Epidermal melanocyte (primary cell): ENCODE measurements around the gene NVL.

ENCODE experiments used
- DNase-seq: peaks from one replicate; pipeline ENCODE4 v3.0.0; 2011; ENCODE audit warnings: low spot score; ENCODE audit not compliant: insufficient read length

The NVL gene

GRCh38 chr1:224287714-224288113 is 42.3 kb downstream of the NVL start:
- DNase-seq: no peak

DNA sequence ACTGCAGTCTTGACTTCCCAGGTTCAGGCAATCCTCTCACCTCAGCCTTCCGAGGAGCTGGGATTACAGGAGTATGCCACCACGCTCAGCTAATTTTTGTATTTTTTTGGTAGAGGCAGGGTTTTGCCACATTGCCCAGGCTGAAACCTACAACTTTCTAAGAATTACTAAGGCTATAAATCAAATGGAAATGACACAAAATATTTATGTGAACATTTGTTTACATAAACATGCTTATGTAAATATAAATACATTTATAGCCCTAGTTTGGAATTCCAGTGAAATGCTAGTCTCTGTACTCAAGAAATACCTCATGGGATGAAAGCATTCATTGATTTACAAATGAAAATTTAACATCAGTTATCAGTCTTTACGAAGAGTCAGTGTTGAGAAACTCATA is 47.8 kb downstream of the NVL start:
- DNase-seq: no peak

DNA sequence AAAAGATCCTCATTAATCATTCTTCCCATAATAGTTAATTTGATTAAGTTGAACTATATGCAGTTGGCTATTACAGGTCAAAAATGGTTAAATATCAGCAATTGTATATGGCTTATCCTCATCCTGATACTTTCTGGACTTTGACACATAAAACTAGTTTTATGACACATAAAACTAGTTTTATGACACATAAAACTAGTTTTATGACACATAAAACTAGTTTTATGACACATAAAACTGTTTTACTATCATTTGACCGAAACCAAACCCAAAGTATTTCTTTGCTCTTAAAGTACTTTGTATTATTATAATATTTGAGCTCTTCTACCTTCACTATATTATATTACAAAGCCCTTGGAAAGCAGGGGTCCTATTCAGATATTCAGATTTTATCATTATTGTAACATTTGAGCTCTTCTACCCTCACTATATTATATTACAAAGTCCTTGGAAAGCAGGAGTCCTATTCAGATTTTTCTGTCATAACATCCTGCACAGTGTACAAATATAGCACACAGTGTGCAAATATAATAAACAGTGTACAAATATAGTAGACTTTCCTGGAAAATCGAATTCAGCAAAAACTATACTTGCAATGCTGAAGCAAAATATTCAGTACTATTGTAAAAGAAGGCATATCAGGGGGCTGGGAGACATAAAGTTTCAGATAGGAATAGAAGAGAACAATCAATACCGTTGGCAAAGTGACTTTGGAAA is 53.0 kb downstream of the NVL start:
- DNase-seq: no peak

GRCh38 chr1:224274970-224275626 is 54.9 kb downstream of the NVL start:
- no peak for DNase-seq

GRCh38 chr1:224273641-224274040 is 56.3 kb downstream of the NVL start:
- no peak for DNase-seq

DNA sequence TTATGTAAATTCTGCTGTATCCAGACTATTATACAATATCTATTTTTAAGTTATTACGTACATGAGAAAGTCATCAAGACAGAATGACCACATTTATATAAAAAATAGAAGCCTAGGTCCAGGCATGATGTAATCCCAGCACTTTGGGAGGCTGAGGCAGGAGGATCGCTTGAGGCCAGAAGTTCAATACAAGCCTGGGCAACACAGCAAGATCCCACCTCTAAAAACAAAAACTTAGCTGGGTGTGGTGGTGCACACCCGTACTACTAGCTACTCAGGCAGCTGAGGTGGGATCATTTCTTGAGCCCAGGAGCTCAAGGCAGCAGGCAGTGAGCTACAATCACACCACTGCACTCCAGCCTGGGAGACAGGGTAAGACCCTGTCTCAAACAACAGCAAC is 58.9 kb downstream of the NVL start:
- DNase-seq: no peak

DNA sequence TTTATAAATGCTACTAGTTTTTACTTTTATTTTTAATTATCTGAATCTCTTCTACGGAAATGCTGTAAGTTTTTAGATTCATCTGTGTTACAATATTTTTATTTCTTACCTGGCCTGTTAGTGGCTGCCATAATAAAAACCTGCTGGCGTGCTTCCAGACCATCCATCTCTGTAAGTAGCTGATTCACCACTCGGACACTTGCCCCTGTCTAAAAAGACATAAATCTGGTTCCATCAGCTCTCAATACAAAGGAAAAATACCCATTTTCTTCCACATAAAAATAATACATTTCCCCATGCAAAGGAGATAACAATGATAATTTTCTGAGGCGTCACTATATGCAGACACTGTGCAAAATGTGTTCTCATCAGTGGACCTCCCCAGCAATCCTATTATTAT is 62.0 kb downstream of the NVL start:
- no peak for DNase-seq

DNA sequence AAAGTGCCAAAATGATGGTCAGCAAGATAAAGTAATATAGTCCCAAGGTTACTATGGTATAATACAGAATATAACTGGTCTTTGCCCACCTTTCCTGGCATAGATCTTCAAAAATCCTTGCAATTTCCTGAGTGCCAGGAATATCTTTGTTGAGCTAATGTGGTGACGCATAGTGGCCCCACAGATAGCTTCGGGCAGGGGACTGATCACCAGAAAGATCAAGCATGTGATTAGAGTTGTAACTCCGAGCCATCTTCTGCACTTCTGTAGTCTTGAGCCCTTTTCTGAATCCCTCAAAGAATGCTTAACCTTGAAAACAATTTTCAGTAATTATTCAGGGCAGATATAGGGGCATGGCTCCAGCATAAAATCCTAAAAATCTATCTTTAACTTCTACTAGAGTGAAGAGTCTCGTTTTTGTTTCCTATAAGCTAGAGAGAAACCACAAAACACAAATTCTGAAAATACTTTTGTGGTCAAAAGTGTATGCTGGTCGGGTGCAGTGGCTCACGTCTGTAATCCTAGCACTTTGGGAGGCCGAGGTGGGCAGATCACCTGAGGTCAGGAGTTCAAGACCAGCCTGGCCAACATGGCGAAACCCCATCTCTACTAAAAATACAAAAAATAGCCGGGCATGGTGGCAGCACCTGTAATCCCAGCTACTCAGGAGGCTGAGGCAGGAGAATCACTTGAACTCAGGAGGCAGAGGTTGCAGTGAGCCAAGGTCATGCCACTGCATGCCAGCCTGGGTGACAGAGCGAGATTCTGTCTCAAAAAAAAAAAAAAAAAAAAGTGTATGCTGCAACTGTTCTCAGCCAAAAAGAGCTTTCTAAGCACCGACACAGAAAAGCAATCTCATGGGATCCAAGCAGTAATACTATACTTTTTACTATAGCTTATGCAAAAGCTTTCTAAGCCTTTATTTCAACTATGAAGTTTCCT is 62.8 kb downstream of the NVL start:
- no peak for DNase-seq

DNA sequence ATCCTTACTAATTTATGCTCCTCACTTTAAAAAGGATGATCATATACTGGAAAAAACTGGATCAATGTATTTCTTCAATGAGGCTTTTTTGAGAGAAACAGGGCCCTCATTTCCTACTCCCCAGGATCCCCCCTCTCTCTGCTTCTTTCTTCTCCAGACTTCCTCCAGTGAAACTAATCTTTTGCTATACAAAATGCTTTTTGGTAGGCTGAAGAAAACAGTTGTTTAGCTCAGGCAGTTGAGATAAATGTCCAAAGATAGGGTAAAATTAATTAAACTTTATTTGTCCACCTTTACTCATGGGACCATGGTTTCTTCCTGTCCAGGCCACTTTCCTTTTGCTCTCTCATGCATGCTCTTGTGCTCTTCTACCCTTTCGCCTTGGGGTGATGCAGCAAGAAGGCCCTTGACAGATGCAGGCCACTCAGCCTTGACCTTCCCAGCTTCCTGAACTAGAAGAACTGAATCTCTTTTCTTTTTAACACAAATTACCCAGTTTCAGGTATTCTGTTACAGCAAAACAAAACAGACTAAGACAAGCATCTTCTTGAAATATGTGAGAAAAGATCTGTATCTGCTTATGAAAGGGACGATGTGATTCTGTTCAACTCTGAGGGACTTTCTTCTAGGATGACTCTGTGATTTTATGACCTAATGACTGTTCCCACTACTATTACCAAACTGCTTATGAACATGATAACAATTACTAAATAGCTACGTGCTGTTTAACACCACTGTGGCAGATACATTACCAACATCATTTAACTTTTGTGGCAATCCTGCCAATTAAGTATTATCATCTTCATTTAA is 63.7 kb downstream of the NVL start:
- no peak for DNase-seq

GRCh38 chr1:224264321-224264720 is 65.7 kb downstream of the NVL start:
- no peak for DNase-seq

DNA sequence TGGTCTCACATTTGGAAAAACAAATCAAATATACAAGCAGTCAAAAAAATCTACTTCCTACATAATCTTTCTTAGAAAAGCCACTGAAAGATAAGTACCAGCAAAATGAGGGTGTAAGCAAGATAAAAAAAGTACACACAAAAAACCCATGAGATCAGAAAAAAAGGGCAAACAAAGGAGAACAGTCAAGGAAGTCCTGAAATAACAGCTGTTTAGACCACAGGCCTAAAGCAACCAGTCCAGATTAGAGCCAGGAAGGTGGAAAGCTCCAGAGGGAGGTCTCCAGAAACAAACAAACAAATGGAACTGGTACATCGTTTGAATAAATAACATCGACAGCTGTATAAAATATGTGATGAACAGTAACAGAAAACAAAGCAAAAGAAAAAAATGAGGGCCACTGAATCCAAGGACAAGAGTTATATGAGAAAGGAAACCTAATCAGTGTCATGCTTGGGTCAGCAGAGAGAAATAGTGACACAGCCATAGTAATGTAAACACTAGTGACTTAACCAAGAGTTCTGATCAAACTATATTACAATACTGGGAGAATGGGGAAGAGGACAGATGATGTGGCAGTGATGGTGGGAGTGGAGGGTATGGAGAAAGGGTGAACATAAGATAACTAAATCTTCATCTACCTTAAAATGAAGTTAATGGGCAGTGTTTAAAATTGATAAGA is 67.5 kb downstream of the NVL start:
- no peak for DNase-seq

DNA sequence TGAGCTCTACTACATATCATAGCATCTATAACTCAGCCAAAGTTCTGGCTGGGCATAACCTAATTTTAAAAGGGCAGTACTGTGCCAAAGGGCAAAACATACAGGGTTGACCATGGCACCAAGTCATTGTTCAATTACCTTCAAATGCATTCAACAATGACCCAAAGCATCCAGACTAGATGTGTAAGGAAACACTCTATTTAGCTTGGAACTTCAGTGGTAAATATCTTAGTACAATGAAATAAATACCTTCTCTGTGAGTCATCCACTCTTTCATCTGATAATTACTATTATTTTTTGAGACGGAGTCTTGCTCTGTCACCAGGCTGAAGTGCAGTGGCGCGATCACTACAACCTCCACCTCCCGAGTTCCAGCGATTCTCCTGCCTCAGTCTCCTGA is 70.0 kb downstream of the NVL start:
- no peak for DNase-seq

DNA sequence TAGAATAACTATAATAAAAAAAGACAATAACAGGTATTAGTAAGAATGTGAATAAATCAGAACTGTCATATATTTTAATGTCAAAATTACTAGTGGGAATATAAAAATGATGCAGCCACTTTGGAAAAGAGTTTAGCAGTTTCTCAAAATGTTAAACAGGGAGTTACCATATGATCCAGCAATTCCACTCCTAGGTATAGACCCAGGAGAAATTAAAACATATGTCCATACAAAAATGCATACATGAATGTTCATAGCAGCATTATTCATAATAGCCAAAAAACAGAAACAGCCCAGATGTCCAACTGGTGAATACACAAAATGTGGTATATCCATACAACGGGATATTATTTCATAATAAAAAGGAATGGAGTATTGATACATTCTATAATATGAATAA is 71.6 kb downstream of the NVL start:
- DNase-seq: no peak

GRCh38 chr1:224256640-224257039 is 73.3 kb downstream of the NVL start:
- no peak for DNase-seq

GRCh38 chr1:224253721-224254120 is 76.3 kb downstream of the NVL start:
- no peak for DNase-seq

GRCh38 chr1:224252479-224252878 is 77.5 kb downstream of the NVL start:
- DNase-seq: no peak

DNA sequence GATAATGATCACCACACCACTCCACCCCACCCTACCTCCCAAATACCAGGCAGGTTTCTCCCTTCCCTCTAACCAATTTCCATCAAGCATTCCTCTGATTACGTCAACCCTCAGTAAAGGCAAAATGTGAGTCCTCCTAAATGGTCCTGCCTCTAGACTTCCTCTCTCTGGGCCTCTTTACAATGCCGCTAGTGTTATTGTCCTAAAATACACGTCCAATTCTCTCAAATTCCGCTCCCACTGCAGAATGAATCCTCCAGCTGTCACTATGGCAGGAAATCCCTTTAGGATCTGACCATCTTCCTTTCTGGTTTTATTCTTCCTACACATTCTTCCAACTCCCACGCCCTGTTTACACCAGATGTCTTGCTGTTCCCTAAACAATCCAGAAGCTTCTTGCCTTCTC is 78.2 kb downstream of the NVL start:
- DNase-seq: no peak

DNA sequence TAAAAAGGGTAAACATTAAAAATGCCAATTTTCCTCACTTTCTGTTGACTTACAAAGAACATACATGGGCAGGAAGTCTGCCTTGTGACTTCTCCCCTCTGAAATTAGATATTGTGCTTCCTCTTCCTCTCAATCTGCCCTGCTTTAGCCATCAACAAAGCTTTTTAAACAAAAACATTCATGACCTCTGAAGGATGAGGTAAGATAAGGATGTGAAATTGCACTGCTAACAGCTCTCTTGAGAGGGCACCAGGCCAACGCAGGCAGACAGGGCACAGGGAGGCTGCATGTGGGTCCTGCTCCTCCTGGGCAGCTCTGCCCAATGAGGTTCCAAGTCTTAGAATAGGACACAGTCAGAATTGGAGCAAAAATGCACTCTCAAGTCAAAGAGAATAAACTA is 84.8 kb downstream of the NVL start:
- no peak for DNase-seq

DNA sequence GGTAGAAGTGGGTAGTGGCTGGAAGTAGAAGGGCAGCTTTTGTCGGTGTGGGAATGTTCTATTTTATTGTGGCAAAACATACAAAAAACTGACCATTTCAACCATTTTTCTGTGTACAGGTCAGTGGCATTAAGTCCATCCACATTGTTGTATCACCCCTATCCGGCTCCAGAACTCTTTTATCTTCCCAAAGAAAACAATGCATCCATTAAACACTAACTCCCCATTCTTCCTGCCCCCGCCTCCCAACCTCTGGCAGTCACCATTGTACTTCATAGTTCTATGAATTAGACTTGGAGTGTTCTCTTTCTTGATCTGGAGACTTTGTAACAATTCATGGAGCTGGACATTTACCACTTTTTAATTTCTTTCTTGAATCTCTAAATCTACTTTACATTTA is 91.2 kb downstream of the NVL start:
- DNase-seq: no peak

- no peak for DNase-seq
These were observed 91.8 kb downstream of the NVL start for GRCh38 chr1:224238212-224238611.
